GM20000 (cell line): ENCODE measurements around the gene BCKDK.

ENCODE experiments used
- DNase-seq: peaks from one replicate; pipeline ENCODE4 v3.0.0; 2012; ENCODE audit warnings: low spot score
- CTCF ChIP-seq: IDR thresholded peaks from 2 replicates; pipeline ENCODE4 v1.5.1; 2012; ENCODE audit warnings: mild to moderate bottlenecking, control low read depth; ENCODE audit errors: extremely low read depth, missing control alignments

BCKDK gene

GRCh38 chr16:31076319-31076718 lies 31.9 kb upstream of the BCKDK start:
- no peak for TF ChIP-seq CTCF
- no peak for DNase-seq

GRCh38 chr16:31077024-31077423 lies 31.2 kb upstream of the BCKDK start:
- DNase-seq, result no peak
- no peak for TF ChIP-seq CTCF

GRCh38 chr16:31077592-31078396 lies 30.4 kb upstream of the BCKDK start:
- TF ChIP-seq CTCF, result no peak
- DNase-seq, result no peak

- no peak for TF ChIP-seq CTCF
- no peak for DNase-seq
These were observed 29.4 kb upstream of the BCKDK start for GRCh38 chr16:31078597-31079341.

- DNase-seq, result no peak
- TF ChIP-seq CTCF, result no peak
These were observed 28.7 kb upstream of the BCKDK start for GRCh38 chr16:31079342-31079944.

- no peak for TF ChIP-seq CTCF
- no peak for DNase-seq
These were observed 28.1 kb upstream of the BCKDK start for GRCh38 chr16:31080035-31080629.
